GM23338 (cell line): ENCODE results near the gene KSR2. TPM values are rescaled to one million over a fixed set of nuclear protein-coding genes. Genes with fewer than 3 reads are reported as not detected.

ENCODE experiments used
- ATAC-seq: fragments of 200-7000 bp; cut with Tn5 transposase; 3 replicates; pipeline ENCODE4 v1.9.1; 2020
- DNase-seq: peaks from one replicate; pipeline ENCODE4 v3.0.0-alpha.2; 2015; ENCODE audit warnings: low spot score
- H2AFZ ChIP-seq: fragments of 200-600 bp; sonication (generic); 2 replicates; pipeline ENCODE4 v1.8.0; 2016; ENCODE audit warnings: antibody characterized with exemption, mild to moderate bottlenecking, moderate library complexity
- H3F3A ChIP-seq: fragments of 200-600 bp; sonication (generic); replicated peaks from 2 replicates; pipeline ENCODE4 v1.8.0; 2017; ENCODE audit warnings: antibody characterized with exemption, mixed run types, low read depth
- H3K27ac ChIP-seq: fragments of 200-600 bp; sonication (generic); 2 replicates; pipeline ENCODE4 v1.6.1; 2016; ENCODE audit warnings: low read depth
- H3K27me3 ChIP-seq: fragments of 200-600 bp; sonication (generic); 2 replicates; pipeline ENCODE4 v1.8.0; 2016; ENCODE audit warnings: mild to moderate bottlenecking, mixed run types, moderate library complexity; ENCODE audit not compliant: insufficient read depth
- H3K36me3 ChIP-seq: fragments of 200-600 bp; sonication (generic); 2 replicates; pipeline ENCODE4 v1.8.0; 2016; ENCODE audit warnings: mild to moderate bottlenecking; ENCODE audit not compliant: insufficient read depth
- H3K4me1 ChIP-seq: fragments of 200-600 bp; sonication (generic); 2 replicates; pipeline ENCODE4 v1.8.0; 2016; ENCODE audit warnings: mild to moderate bottlenecking, moderate library complexity; ENCODE audit not compliant: insufficient read depth
- H3K4me2 ChIP-seq: fragments of 200-600 bp; sonication (generic); 2 replicates; pipeline ENCODE4 v1.7.1; 2017; ENCODE audit warnings: mixed run types
- H3K4me3 ChIP-seq: fragments of 200-600 bp; sonication (generic); 2 replicates; pipeline ENCODE4 v1.6.1; 2016; ENCODE audit warnings: mixed run types
- H3K79me2 ChIP-seq: fragments of 200-600 bp; sonication (generic); replicated peaks from 2 replicates; pipeline ENCODE4 v1.8.0; 2017; ENCODE audit warnings: mild to moderate bottlenecking; ENCODE audit not compliant: insufficient read depth
- H3K9me2 ChIP-seq: fragments of 200-600 bp; sonication (generic); 2 replicates; pipeline ENCODE4 v1.8.0; 2017; ENCODE audit not compliant: insufficient read depth
- H4K20me1 ChIP-seq: fragments of 200-600 bp; sonication (generic); replicated peaks from 2 replicates; pipeline ENCODE4 v1.8.0; 2017; ENCODE audit warnings: mild to moderate bottlenecking; ENCODE audit not compliant: insufficient read depth
- H3K27ac Mint-ChIP-seq: 2 replicates; pipeline ENCODE4 v1.8.0; 2020; ENCODE audit warnings: inconsistent platforms, mild to moderate bottlenecking, moderate library complexity, mixed read lengths
- H3K27me3 Mint-ChIP-seq: 3 replicates; pipeline ENCODE4 v1.8.0; 2022; ENCODE audit warnings: low read depth, mild to moderate bottlenecking, moderate library complexity, mixed read lengths, inconsistent platforms; ENCODE audit not compliant: insufficient read depth, poor library complexity
- H3K36me3 Mint-ChIP-seq: 3 replicates; pipeline ENCODE4 v1.8.0; 2021; ENCODE audit warnings: low read depth, mild to moderate bottlenecking, inconsistent platforms, moderate library complexity, mixed read lengths
- H3K4me1 Mint-ChIP-seq: 3 replicates; pipeline ENCODE4 v1.8.0; 2020; ENCODE audit warnings: mild to moderate bottlenecking, inconsistent platforms, mixed read lengths
- H3K4me3 Mint-ChIP-seq: 3 replicates; pipeline ENCODE4 v1.8.0; 2021; ENCODE audit warnings: moderate library complexity, mild to moderate bottlenecking, inconsistent platforms, mixed read lengths
- H3K9me3 Mint-ChIP-seq: 3 replicates; pipeline ENCODE4 v1.8.0; 2020; ENCODE audit warnings: moderate library complexity, mild to moderate bottlenecking, inconsistent platforms, mixed read lengths
- CREB1 ChIP-seq: fragments of 250-450 bp; sonication (Bioruptor Pico); IDR thresholded peaks from 2 replicates; pipeline ENCODE4 v1.5.0; 2020; ENCODE audit warnings: low read depth, mild to moderate bottlenecking, moderate library complexity
- JUNB ChIP-seq: IDR thresholded peaks from one replicate; pipeline ENCODE4 v1.6.1; 2016; ENCODE audit warnings: antibody characterized with exemption; ENCODE audit not compliant: unreplicated experiment
- NANOG ChIP-seq: IDR thresholded peaks from 2 replicates; pipeline ENCODE4 v1.6.1; 2016; ENCODE audit warnings: antibody characterized with exemption, borderline replicate concordance
- POLR2AphosphoS5 ChIP-seq: IDR thresholded peaks from 2 replicates; pipeline ENCODE4 v1.6.1; 2016; ENCODE audit warnings: antibody characterized with exemption, low read depth
- STAT1 ChIP-seq: IDR thresholded peaks from one replicate; pipeline ENCODE4 v1.6.1; 2016; ENCODE audit warnings: antibody characterized with exemption; ENCODE audit not compliant: unreplicated experiment
- ZNF114 ChIP-seq: fragments of 250-450 bp; sonication (Bioruptor Pico); IDR thresholded peaks from 2 replicates; pipeline ENCODE4 v1.5.0; 2020; ENCODE audit warnings: mild to moderate bottlenecking, moderate library complexity
- polyA plus RNA-seq: library from polyadenylated mRNA; unstranded; fragments of >200 nt; fragmentation: Nextera tagmentation; extraction: Ambion mirVana; gene quantifications from 2 replicates; pipeline ENCODE4 v1.2.1, GENCODE V29; 2016
- total RNA-seq: library from RNA; depleted of rRNA; stranded (reverse); fragments of >200 nt; shearing (Covaris generic); gene quantifications from 2 replicates; pipeline ENCODE4 v1.2.3, GENCODE V29; 2014
- TF ChIP-seq, protein P1 (sequence below): IDR thresholded peaks from one replicate; pipeline ENCODE4 v1.6.1; 2018; ENCODE audit warnings: antibody characterized with exemption; ENCODE audit not compliant: unreplicated experiment
- TF ChIP-seq, protein P2 (sequence below): IDR thresholded peaks from 2 replicates; pipeline ENCODE4 v1.6.1; 2016; ENCODE audit warnings: antibody characterized with exemption
- TF ChIP-seq, protein P3 (sequence below), 2 experiments: fragments of 200-600 bp in 1 of 2; sonication (generic) in 1 of 2; conservative IDR thresholded peaks; 2 replicates each; pipeline versions ENCODE4 v1.5.1 to v1.6.1; 2016 to 2017; ENCODE audit warnings: antibody characterized with exemption in 2 of 2, low read depth in 2 of 2, mild to moderate bottlenecking in 2 of 2, moderate library complexity in 1 of 2
- TF ChIP-seq, protein P4 (sequence below): fragments of 250-450 bp; sonication (Bioruptor Pico); IDR thresholded peaks from 2 replicates; pipeline ENCODE4 v1.5.0; 2020; ENCODE audit warnings: mild to moderate bottlenecking, moderate library complexity

KSR2 gene
- total and polyA plus RNA-seq, 2 experiments from 2014 or later: 1.1 to 2.7 TPM

- TF ChIP-seq, protein P1, sequence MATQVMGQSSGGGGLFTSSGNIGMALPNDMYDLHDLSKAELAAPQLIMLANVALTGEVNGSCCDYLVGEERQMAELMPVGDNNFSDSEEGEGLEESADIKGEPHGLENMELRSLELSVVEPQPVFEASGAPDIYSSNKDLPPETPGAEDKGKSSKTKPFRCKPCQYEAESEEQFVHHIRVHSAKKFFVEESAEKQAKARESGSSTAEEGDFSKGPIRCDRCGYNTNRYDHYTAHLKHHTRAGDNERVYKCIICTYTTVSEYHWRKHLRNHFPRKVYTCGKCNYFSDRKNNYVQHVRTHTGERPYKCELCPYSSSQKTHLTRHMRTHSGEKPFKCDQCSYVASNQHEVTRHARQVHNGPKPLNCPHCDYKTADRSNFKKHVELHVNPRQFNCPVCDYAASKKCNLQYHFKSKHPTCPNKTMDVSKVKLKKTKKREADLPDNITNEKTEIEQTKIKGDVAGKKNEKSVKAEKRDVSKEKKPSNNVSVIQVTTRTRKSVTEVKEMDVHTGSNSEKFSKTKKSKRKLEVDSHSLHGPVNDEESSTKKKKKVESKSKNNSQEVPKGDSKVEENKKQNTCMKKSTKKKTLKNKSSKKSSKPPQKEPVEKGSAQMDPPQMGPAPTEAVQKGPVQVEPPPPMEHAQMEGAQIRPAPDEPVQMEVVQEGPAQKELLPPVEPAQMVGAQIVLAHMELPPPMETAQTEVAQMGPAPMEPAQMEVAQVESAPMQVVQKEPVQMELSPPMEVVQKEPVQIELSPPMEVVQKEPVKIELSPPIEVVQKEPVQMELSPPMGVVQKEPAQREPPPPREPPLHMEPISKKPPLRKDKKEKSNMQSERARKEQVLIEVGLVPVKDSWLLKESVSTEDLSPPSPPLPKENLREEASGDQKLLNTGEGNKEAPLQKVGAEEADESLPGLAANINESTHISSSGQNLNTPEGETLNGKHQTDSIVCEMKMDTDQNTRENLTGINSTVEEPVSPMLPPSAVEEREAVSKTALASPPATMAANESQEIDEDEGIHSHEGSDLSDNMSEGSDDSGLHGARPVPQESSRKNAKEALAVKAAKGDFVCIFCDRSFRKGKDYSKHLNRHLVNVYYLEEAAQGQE: no peak
- TF ChIP-seq JUNB (no peak), STAT1 (no peak)
- TF ChIP-seq, protein P2, sequence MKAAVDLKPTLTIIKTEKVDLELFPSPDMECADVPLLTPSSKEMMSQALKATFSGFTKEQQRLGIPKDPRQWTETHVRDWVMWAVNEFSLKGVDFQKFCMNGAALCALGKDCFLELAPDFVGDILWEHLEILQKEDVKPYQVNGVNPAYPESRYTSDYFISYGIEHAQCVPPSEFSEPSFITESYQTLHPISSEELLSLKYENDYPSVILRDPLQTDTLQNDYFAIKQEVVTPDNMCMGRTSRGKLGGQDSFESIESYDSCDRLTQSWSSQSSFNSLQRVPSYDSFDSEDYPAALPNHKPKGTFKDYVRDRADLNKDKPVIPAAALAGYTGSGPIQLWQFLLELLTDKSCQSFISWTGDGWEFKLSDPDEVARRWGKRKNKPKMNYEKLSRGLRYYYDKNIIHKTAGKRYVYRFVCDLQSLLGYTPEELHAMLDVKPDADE: no peak
Measured at GRCh38 chr12:117986705-117987469, 18.1 kb upstream of the KSR2 start (continued).

DNA sequence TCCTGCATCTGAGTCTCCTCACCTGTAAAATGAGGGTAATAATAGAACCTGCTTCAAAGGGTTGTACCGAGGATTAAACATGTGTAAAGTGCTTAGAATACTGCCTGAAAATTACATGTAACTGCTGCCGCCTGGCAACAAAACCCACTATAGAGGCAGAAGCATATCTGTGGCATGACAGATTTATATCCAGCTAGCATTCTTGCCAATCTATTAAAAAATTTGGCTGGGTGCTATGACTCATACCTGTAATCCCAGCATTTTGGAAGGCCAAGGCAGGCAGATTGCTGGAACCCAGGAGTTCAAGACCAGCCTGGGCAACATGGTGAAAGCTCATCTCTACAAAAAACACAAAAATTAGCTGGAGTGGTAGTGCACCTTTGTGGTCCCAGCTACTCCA, 16.4 kb upstream of the KSR2 start:
- no peaks in the 10 kb centered on the region for H3F3A ChIP-seq
- no peak overlapping the region for H3K4me3 ChIP-seq
- Mint-ChIP-seq H3K27me3 (no peaks in the 10 kb centered on the region), H3K36me3 (no peaks in the 10 kb centered on the region), H3K4me3 (no peak overlapping the region), H3K4me1 (peaks cover 4% of the 10 kb centered on the region; the same call in 2 of the 3 replicates), H3K27ac (no peak overlapping the region), H3K9me3 (no peaks in the 10 kb centered on the region)
- no peak overlapping the region; the same call in 1 of the 2 replicates for H2AFZ ChIP-seq
- H3K4me2 ChIP-seq: no peak overlapping the region
- no peaks in the 10 kb centered on the region for H3K27me3 ChIP-seq
- H3K9me2 ChIP-seq: 0 out of 2 replicates have a peak, but pooled peaks cover 4% of the 10 kb centered on the region
- H3K4me1 ChIP-seq: no peaks in the 10 kb centered on the region
- H4K20me1 ChIP-seq: no peaks in the 10 kb centered on the region
- ATAC-seq (no peak), DNase-seq (no peak)
- H3K36me3 ChIP-seq: no peaks in the 10 kb centered on the region
- H3K79me2 ChIP-seq: no peaks in the 10 kb centered on the region
- no peak overlapping the region for H3K27ac ChIP-seq
- no peak for TF ChIP-seq STAT1
- no peak for TF ChIP-seq JUNB
- TF ChIP-seq POLR2AphosphoS5: no peak
- TF ChIP-seq NANOG: no peak
- no peak for TF ChIP-seq CREB1
- TF ChIP-seq, protein P3, sequence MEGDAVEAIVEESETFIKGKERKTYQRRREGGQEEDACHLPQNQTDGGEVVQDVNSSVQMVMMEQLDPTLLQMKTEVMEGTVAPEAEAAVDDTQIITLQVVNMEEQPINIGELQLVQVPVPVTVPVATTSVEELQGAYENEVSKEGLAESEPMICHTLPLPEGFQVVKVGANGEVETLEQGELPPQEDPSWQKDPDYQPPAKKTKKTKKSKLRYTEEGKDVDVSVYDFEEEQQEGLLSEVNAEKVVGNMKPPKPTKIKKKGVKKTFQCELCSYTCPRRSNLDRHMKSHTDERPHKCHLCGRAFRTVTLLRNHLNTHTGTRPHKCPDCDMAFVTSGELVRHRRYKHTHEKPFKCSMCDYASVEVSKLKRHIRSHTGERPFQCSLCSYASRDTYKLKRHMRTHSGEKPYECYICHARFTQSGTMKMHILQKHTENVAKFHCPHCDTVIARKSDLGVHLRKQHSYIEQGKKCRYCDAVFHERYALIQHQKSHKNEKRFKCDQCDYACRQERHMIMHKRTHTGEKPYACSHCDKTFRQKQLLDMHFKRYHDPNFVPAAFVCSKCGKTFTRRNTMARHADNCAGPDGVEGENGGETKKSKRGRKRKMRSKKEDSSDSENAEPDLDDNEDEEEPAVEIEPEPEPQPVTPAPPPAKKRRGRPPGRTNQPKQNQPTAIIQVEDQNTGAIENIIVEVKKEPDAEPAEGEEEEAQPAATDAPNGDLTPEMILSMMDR (conservative IDR thresholded peaks at IDR 0.05; ENCODE audit: low read depth in 2 of 2): no peak
- TF ChIP-seq, protein P4, sequence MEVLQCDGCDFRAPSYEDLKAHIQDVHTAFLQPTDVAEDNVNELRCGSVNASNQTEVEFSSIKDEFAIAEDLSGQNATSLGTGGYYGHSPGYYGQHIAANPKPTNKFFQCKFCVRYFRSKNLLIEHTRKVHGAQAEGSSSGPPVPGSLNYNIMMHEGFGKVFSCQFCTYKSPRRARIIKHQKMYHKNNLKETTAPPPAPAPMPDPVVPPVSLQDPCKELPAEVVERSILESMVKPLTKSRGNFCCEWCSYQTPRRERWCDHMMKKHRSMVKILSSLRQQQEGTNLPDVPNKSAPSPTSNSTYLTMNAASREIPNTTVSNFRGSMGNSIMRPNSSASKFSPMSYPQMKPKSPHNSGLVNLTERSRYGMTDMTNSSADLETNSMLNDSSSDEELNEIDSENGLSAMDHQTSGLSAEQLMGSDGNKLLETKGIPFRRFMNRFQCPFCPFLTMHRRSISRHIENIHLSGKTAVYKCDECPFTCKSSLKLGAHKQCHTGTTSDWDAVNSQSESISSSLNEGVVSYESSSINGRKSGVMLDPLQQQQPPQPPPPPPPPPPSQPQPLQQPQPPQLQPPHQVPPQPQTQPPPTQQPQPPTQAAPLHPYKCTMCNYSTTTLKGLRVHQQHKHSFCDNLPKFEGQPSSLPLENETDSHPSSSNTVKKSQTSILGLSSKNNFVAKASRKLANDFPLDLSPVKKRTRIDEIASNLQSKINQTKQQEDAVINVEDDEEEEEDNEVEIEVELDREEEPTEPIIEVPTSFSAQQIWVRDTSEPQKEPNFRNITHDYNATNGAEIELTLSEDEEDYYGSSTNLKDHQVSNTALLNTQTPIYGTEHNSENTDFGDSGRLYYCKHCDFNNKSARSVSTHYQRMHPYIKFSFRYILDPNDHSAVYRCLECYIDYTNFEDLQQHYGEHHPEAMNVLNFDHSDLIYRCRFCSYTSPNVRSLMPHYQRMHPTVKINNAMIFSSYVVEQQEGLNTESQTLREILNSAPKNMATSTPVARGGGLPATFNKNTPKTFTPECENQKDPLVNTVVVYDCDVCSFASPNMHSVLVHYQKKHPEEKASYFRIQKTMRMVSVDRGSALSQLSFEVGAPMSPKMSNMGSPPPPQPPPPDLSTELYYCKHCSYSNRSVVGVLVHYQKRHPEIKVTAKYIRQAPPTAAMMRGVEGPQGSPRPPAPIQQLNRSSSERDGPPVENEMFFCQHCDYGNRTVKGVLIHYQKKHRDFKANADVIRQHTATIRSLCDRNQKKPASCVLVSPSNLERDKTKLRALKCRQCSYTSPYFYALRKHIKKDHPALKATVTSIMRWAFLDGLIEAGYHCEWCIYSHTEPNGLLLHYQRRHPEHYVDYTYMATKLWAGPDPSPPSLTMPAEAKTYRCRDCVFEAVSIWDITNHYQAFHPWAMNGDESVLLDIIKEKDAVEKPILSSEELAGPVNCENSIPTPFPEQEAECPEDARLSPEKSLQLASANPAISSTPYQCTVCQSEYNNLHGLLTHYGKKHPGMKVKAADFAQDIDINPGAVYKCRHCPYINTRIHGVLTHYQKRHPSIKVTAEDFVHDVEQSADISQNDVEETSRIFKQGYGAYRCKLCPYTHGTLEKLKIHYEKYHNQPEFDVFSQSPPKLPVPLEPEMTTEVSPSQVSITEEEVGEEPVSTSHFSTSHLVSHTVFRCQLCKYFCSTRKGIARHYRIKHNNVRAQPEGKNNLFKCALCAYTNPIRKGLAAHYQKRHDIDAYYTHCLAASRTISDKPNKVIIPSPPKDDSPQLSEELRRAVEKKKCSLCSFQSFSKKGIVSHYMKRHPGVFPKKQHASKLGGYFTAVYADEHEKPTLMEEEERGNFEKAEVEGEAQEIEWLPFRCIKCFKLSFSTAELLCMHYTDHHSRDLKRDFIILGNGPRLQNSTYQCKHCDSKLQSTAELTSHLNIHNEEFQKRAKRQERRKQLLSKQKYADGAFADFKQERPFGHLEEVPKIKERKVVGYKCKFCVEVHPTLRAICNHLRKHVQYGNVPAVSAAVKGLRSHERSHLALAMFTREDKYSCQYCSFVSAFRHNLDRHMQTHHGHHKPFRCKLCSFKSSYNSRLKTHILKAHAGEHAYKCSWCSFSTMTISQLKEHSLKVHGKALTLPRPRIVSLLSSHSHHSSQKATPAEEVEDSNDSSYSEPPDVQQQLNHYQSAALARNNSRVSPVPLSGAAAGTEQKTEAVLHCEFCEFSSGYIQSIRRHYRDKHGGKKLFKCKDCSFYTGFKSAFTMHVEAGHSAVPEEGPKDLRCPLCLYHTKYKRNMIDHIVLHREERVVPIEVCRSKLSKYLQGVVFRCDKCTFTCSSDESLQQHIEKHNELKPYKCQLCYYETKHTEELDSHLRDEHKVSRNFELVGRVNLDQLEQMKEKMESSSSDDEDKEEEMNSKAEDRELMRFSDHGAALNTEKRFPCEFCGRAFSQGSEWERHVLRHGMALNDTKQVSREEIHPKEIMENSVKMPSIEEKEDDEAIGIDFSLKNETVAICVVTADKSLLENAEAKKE (CRISPR knock-in tag): no peak
- no peak for TF ChIP-seq ZNF114
